AG08395 (cell line): ENCODE results near the gene PFKFB1.

Experiments
- DNase-seq: peaks from one replicate; pipeline ENCODE4 v3.0.0; 2012; ENCODE audit warnings: mixed read lengths, low spot score

The PFKFB1 gene

DNA sequence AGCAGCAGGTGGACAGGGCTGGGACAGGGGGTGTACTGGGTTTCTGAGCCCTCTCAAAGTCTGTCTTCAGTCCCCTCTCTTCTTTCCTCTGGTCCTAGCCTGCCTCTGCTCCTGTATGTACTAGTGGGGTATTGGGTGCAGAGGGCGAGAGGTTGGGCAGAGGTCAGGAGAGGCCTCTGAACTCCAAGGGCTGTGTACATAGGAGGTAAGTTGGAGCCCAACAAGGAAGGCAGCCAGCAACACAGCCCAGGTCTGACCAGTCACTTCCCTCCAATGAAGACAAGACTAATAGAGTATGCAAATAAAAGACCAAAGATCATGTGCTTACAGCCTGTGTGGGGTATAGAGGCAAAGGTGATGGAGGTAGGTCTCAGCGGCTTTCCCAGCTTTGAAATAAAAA lies at the start of gene PFKFB1:
TSS of gene PFKFB1 (minus strand) at position 90 of the 400 bp plus-strand sequence. CDS start 181 bp downstream, outside the sequence.
- no peak for DNase-seq

DNA sequence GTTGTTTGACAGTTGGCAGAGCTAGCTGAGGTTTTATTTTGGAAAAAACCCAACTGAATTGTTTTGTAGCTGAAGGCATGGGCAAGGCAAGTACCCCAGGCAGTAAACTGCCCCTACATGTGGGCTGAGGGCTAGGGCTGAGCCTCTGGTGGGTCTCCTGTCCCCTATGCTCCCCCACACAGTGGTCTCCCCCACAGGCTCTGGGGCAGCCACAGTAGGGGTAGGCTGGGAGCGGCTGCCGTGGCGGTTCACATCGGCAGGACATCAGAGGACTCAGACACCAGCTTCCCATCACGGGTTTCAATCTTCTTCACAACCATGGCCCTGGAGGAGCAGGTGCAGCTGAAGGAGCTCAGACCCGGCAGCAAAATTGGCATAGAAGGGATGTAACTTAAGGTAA lies 47.5 kb upstream of the PFKFB1 start:
- no peak for DNase-seq

DNA sequence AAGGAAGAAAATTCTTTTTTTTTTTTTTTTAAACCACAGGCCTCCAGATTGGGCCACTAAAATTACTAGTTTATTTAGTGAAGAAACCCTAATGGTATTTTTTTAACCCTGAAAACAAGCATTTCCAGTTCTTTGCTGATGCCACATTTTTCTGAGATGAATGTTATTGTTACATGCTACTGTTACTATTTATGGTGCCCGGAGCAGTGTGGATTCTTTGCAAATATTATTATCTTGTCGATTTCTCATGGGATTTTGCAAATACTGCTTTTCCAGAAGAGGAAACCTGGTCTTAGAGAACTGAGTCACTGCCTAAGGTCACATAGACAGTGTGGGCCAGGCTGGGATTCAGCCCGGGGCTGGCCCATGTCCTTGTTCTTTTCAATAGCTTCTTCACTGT lies 45.5 kb upstream of the PFKFB1 start:
- no peak for DNase-seq

DNA sequence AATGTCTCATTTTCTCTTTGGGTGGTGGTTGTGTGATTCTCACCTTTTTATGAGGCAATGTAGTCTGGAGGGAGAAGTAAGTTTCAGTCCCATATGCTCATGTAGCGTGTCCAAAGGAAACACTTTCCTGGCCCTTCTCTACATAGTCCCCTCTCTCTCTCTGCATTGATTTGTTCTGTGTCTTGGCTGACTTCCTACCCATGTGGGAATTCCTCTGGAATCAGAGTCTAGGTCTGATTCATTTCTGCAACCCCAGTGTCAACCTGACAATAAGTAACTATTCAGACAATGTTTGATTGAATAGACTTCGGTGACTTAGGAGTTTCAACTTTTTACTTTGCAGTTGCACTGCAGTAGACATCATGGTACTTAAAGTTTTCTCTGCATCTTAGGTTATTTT lies 39.4 kb upstream of the PFKFB1 start:
- no peak for DNase-seq

DNA sequence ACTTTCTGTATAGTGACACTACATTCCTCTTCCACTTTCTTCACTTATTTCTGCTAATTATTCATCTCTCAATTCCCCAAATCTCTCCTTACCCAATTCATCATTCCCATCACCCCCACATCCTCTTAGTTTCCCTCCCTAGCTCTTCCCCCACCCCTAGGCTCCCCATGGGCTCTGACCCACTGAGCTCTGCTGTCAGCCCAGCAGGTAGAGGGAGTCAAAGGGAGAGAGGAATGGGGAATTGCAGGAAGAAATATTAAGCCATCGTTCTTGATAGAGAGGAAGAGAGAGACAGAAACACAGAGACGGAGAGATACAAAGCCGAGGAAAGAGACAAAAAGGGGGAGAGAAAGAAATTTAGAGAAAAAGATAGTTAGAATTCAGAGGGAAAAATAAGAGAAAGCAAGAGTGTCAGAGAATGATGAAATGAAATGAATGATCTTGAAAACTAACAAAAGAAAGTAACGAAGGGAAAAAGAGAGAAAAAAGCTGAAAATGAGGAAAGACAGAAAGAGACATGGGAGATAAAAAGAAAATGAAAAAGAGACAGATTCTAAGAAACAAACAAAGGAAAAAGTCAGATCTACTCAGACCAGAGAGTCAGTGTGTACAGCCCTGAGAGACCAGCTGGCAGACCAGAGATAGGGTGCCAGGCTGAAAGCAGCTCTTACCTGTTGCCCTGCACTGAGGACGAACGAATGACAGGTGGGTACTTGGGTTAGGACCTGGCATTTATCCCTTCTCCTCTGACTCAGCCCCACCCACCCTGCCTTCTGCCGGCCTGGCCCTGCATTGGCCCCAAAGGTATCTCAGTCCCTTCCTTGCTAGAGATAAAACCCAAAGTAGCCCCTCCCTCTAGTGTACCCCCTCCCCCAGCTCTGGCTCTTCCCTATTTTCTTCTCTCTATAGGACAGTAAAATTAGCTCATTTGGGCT lies 36.5 kb upstream of the PFKFB1 start, which contains the start of gene ALAS2:
TSS of gene ALAS2 (minus strand) at position 707 of the 935 bp plus-strand sequence. CDS start 4,977 bp downstream, outside the sequence.
- no peak for DNase-seq

DNA sequence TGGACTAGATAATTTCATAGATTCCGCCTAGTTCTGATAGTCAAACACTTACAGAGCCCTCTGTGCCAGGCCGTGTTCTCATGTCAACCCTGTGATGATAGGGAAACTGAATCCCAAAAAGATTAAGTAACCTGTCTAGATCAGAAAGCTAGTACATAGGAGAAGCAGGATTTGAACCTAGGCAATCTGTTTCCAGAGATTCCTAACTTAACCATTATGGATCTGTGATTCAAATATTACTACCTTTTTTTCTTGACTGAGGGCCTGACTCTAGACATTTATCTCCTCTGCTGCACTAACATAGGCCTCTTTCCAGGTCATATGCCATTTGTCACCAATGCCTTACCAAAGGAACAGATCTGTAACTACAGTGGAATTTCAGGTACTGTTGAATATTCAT lies 35.3 kb upstream of the PFKFB1 start:
- no peak for DNase-seq

DNA sequence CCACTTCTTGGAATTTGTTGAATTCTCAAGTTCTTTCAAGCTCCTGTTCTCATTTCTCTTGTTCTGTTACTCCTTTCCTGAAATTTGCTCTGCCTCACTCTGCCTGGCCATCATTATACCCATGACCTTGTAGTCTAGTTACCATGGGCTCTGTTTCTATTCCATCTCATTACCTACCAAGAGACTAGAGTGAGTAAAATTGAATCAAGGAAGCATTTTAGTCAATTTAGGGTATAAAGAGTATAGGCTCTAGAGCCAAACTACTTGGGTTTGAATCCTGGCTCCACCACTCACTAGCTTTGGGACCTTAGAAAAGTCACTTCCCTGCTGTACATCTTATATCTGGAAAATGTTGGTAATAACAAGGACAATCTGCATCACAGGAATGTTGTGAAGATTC lies 34.6 kb upstream of the PFKFB1 start:
- DNase-seq, result no peak

DNA sequence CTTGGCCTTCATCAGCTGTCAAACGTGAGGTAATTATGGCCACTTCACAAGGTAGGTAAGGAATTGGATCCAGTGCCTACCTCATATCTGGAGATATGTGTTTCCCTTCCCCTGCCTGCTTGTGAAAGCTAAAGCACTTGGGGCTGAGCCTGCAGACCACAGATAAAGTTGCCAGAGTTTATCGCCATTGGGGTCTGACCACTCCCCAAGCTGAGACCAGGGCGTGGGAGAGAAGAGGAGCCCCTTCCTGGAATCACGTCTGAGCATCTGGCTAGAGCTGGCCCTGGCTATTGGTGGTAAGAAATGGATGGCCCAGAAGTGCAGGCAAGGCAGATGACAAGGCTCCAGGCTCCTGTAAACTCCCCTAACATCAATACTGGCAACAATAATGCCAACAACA lies 34.1 kb upstream of the PFKFB1 start:
- no peak for DNase-seq

DNA sequence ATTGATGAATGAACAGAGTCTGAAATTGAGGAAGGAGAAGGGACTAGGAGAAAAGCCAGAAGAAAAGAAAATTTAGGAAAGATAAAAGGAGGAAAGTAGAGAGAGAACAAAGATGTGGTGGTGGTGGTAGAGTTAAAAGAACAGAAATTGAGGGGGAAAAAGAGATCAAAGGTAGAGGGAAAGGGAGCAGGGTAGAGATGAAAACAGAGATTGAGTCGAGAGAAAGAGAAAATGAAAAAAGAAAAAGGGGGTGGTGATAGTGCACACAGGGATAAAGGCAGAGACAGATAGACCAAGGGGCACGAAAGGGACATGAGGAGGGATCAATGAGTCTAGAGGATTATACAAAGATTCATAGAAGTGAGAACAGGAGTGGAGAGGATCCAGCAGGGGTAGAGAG lies 32.9 kb upstream of the PFKFB1 start:
- no peak for DNase-seq

DNA sequence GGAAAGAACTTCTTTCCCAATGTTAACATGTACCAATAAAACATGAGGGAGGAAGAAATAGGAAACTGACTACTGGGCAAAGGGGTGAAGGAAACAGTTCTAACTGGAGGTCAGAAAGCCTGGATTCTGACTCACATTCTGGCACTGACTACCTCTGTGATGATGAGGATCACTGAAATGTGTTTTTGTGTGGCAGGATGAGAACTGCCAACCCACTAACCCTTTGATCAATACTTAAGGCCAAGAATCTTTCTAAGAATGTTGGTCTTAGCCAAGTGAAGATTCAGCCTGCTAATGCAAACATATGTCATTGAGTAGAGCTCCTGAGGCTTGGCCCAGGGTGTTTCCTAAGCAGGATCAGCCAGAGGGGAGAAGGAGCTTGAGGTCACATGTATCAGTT lies 32.2 kb upstream of the PFKFB1 start:
- peak; percentile 24 for DNase-seq

DNA sequence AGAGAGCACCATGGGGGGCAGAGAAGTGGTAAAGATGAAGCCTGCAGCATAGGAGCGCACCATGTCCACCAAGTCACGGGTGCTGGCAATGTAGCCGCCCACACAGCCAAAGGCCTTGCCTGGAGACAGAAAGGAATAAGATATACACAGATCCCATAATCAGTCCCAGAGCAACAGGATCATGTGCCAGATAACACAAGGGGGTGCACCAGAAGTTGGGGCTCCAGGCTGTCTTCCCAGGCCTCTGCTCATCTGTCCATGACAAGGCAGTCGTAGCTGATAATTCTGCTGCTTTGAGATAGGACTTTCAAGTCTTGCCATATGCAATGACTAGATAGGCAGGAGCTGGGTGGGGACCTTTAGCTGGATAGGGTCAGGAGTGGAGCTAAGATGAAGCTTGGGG lies 20.9 kb upstream of the PFKFB1 start:
- no peak for DNase-seq

DNA sequence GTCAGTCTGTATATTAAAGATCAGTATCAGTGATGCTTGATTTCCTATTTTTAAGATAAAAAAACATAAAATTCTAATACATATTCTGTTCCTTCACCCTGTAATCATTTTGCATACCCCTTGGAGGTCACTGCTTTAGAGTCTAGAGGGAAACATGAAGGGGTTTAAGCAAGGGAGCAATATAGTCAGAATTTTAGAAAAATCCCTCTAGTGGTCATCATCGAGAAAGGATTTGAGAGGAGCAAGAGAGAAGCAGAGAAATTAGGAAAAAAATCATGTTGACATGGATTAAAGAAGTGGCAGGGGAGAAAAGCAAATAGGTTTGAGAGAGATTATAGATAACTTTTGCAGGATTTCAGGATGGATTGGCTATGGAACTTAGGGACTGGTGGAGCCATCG lies 17.3 kb upstream of the PFKFB1 start:
- peak; percentile 14 for DNase-seq

DNA sequence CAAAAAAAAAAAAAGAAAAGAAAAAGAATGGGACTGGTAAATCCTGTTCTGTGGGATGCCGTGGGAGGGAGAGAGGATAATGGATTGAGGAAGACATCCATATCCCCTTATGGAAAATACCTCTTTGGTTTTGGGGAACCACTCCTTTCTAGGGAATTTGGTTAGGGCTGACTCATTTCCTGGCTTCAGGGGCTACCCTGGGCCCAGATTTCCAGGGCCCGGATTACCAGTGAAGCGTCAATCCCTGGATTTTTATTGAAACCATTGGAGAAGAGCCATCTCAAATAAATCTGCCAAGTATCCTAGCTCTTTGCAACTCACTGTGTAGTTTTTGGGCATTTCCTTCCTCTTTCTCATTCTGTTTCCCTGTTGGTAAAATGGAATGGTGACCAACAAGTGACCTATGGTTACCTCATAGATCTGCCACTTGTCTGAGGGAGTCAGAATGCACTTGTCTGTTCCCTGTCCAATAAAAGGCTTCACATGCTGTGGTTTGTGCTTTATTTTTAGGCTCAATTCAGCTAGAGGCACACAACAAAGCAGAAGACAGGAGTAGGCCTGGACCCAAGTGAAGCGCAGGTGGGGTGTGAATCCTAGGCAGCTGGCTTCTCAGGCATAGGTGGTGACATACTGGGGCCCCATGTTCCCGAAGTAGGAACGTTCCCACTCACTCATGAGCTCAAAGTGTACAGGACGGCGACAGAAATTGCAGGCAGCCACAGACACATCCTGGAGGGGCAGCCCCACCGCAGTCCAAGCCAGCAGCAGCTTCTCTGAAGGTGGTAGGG lies 14.8 kb upstream of the PFKFB1 start:
- peak; percentile 18 for DNase-seq

DNA sequence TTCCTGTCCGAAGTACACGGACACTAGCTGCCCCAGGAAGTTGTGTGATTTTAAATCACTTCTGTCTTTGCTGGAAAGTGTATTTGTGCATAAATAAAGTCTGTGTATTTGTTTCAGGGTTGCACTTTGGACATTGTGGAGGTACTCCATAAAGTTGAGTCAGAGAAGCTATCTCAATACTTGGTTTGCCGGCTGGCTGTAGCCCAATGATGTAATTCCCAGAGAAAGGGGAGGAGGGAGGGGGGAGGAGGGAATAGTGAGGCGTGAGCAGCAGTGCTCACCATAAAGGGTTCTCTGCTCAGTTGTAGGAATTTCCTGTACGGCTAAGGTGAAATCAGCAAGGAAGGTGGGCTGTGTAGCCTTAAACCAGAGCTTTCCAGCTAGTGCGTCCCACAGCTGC lies 13.7 kb upstream of the PFKFB1 start:
- peak; percentile 61 for DNase-seq

DNA sequence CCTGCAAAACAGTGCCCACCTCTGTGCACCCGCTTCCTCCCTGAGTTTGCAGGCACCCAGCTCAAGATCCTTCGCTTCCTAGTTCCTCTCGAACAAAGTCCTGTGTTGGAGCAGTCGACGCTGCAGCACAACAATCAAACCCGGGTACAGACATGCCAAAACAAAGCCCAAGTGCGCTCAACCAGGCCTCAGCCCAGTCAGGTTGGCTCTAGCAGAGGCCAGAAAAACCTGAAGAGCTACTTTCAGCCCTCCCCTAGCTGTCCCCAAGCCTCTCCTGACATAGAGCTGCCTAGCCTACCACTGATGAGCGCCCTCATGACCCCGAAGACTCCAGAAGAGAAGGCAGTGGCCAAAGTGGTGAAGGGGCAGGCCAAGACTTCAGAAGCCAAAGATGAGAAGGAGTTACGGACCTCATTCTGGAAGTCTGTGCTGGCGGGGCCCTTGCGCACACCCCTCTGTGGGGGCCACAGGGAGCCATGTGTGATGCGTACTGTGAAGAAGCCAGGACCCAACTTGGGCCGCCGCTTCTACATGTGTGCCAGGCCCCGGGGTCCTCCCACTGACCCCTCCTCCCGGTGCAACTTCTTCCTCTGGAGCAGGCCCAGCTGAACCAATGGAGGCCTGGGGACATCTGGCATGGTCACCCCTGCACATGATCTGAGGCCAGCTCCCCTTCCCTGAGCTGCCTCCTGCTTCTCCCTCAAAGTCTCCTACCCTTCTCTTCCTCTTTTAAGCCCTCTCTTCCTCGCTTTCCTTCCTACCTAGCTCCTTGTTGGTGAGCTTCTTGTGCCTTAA lies 13.0 kb upstream of the PFKFB1 start:
- DNase-seq, result no peak

DNA sequence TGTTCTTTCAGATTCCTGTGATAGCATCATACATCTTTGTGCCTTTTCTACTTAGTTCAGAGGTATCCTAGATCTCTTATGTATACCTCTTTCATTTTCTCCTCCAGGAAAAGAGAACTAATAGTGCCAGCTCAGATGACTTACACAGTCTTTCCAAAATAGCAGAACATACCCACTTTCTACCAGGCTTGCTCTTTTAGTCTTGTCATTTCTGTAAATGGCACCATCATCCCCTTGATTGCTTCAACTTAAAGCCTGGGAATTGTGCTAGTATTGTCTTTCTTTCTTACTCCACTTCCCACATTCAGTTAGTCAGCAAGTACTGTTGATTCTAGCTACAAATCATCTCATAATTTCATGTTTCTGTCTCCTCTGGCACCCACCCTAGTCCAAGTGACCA lies 11.3 kb upstream of the PFKFB1 start:
- DNase-seq, result no peak

DNA sequence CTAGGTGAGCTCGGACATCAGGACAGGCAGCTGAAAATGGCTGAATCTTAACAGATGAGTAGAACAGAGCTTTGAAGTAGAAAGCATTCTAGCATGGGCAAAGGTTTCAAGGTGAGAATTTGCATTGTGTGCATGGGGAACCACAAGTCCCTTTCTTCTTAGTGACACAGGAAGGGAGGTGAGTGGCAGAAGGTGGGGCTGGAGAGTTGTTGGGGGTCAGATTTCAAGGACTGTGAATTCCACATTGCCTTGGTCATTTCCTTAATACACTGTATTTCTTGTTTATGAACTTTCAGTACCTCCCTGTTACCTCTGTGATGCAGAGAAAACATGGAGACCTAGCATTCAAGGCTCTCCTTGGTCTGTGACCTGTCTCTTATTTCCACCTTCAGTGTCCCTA lies 10.2 kb upstream of the PFKFB1 start:
- DNase-seq, result no peak

DNA sequence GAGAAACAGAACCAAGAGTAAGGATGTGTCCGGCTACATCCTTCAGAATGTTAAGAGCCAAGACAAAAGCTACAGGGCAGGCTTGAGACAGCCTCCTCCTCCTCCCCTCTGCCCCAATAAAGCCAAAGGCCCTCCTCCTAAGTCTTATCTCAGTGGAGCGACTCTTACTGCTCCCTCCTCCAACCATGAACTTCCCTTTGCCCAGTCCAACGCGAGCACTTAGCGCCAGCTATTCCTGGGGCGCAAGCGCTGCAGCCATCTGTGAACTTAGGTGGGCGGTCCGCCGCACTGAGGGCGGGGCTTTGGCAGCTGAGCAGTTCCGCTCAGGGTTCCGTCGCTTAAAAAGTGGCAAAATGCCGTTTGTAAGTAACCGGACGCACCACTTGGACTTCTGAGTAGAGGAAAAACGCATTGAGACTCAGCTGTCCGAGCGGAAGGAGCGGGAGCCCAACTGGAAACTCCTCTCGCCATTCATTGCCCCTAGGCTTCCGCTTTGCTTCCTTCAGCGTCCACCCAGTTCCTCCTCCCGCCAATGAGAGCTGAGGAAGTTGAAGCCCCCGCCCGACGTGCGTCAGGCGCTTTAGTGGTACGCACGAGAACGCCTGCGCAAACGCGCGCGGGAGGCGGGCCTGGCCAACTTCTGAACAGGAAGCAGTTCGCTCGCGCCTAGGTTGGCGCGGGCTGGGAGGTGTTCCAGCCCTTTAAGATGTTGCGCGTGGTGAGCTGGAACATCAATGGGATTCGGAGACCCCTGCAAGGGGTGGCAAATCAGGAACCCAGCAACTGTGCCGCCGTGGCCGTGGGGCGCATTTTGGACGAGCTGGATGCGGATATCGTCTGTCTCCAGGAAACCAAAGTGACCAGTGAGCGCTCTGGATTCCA lies 6.0 kb upstream of the PFKFB1 start, which contains the start of gene APEX2:
TSS of gene APEX2 (plus strand) at position 647 of the 882 bp plus-strand sequence. CDS start at position 707, 60 bp downstream.
- peak; percentile 86 for DNase-seq

DNA sequence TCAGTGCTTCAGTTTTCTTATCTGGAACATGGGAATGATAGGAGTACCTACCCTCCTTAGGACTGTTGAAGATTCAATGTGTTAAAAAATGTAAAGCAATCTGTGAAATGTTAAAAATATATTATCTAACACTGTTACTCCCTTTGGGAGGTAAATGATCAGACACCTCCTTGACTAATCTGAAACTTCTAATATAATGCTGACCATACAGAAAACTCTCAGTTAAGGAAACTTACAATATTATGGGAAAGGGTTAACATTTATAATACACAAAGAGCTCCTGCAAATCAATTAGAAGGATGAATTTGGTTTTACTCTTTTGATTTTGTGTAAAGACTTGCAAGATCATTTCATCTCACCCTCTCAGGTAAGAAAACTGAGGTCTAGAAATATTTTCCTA lies 1.6 kb upstream of the PFKFB1 start:
- DNase-seq, result no peak

DNA sequence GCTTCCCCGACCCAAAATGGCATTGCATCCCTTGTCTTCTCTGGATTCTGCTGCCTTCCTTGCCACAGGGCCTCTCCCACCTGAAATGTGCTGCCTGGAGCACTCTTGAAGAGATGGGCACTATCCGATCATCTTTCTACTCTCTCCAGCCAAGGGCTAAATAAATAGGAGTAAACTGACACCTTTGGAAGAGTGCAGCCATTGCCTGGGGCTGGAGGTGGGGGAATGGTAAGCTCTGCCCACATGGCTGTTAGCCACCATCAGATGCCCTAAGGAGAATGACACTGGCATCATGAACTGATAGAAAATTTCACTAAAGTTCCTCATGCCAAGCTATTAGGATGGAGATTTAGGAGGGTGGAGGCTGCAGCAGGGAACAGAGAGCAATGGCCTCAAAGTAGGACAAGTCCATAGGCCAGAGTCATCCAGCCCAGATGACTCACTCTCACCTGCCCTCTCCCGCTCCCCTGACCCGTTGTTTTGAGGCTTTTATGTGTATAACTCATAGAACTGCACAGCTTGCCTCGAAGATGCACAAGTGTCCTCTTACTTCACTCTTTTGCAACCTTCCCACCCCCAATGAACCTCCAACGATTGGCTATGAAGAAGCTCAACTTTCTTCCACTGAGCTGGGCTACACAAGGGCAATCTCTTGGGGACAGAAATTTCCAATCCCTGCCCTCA lies 822 bp upstream of the PFKFB1 start:
- no peak for DNase-seq
